Body of pancreas (tissue), 4 donors: Measurements from ENCODE around the gene PHLDB1.

Experiments used
- CTCF ChIP-seq, 7 experiments: fragments of 450-650 bp in 4 of 7; fragments of 200-600 bp in 3 of 7; sonication (generic) in 3 of 7; IDR thresholded peaks; one replicate each; pipeline ENCODE4 v1.5.1; 2016 to 2019; ENCODE audit warnings: antibody characterized with exemption in 7 of 7
- POLR2A ChIP-seq, 3 donors: fragments of 450-650 bp; IDR thresholded peaks; one replicate each; pipeline ENCODE4 v1.6.1; 2016; ENCODE audit warnings: antibody characterized with exemption in 3 of 3, mild to moderate bottlenecking in 2 of 3

- TF ChIP-seq CTCF (IDR thresholded peaks at IDR 0.05) (no peak), POLR2A (IDR thresholded peaks at IDR 0.05) (peak; percentile 12 to 78 (median 59))
These were observed 72.1 kb downstream of the PHLDB1 start, which contains the start of gene TREH for GRCh38 chr11:118679483-118679882.
